Glutamatergic neuron (in vitro differentiated cells): Measurements from ENCODE around the gene LGALS3BP. TPM values are rescaled to one million over a fixed set of nuclear protein-coding genes. Genes with fewer than 3 reads are reported as not detected.

Experiments
- DNase-seq: peaks from one replicate; pipeline ENCODE4 v3.0.0; 2022
- H3K27ac Mint-ChIP-seq: one replicate; pipeline ENCODE4 v1.8.0; 2020; ENCODE audit warnings: mild to moderate bottlenecking, mixed read lengths, inconsistent platforms; ENCODE audit not compliant: unreplicated experiment
- H3K27me3 Mint-ChIP-seq: one replicate; pipeline ENCODE4 v1.8.0; 2020; ENCODE audit warnings: mild to moderate bottlenecking, moderate library complexity, mixed read lengths, inconsistent platforms; ENCODE audit not compliant: unreplicated experiment
- H3K36me3 Mint-ChIP-seq: one replicate; pipeline ENCODE4 v1.8.0; 2020; ENCODE audit warnings: mild to moderate bottlenecking, mixed read lengths, inconsistent platforms; ENCODE audit not compliant: unreplicated experiment
- H3K4me1 Mint-ChIP-seq: one replicate; pipeline ENCODE4 v1.8.0; 2020; ENCODE audit warnings: mild to moderate bottlenecking, low read depth, mixed read lengths, inconsistent platforms; ENCODE audit not compliant: unreplicated experiment
- H3K4me3 Mint-ChIP-seq: one replicate; pipeline ENCODE4 v1.8.0; 2020; ENCODE audit warnings: mild to moderate bottlenecking, mixed read lengths, inconsistent platforms; ENCODE audit not compliant: unreplicated experiment
- H3K9me3 Mint-ChIP-seq: one replicate; pipeline ENCODE4 v1.8.0; 2020; ENCODE audit warnings: mild to moderate bottlenecking, moderate library complexity, mixed read lengths, inconsistent platforms; ENCODE audit not compliant: unreplicated experiment
- CTCF ChIP-seq: fragments of 200-600 bp; sonication (generic); IDR thresholded peaks from one replicate; pipeline ENCODE4 v1.5.0; 2021; ENCODE audit not compliant: partially characterized antibody, unreplicated experiment
- total RNA-seq: library from RNA; stranded (reverse); fragmentation: NEBNext Ultra II Directional; extraction: Animal tissue kit (Norgen Biotek cat#: 25700); gene quantifications from one replicate; pipeline ENCODE4 v1.2.1, GENCODE V29; 2021; ENCODE audit not compliant: unreplicated experiment

The LGALS3BP gene
- total RNA-seq, 1 donor from 2014 or later: 30.3 TPM

GRCh38 chr17:78991906-78992532, 12.3 kb upstream of the LGALS3BP start:
- Mint-ChIP-seq H3K9me3 (peaks cover 1% of the 10 kb centered on the region), H3K36me3 (peaks cover 9% of the 10 kb centered on the region), H3K27me3 (peaks cover 3% of the 10 kb centered on the region), H3K27ac (no peak overlapping the region), H3K4me1 (peaks cover 5% of the 10 kb centered on the region), H3K4me3 (no peak overlapping the region)
- no peak for DNase-seq
- TF ChIP-seq CTCF: no peak

GRCh38 chr17:78991017-78991738, 11.5 kb upstream of the LGALS3BP start:
- Mint-ChIP-seq H3K4me1 (peaks cover 5% of the 10 kb centered on the region), H3K27ac (no peak overlapping the region), H3K4me3 (no peak overlapping the region), H3K27me3 (peaks cover 5% of the 10 kb centered on the region), H3K36me3 (peaks cover 6% of the 10 kb centered on the region), H3K9me3 (peaks cover 1% of the 10 kb centered on the region)
- no peak for DNase-seq
- no peak for TF ChIP-seq CTCF

- H3K27ac Mint-ChIP-seq: no peak overlapping the region
- H3K4me1 Mint-ChIP-seq: peaks cover 5% of the 10 kb centered on the region
- no peak for DNase-seq
- H3K4me3 Mint-ChIP-seq: no peak overlapping the region
- peaks cover 1% of the 10 kb centered on the region for H3K27me3 Mint-ChIP-seq
- H3K36me3 Mint-ChIP-seq: peaks cover 6% of the 10 kb centered on the region
- no peak for TF ChIP-seq CTCF
- peaks cover 1% of the 10 kb centered on the region for H3K9me3 Mint-ChIP-seq
Observed at GRCh38 chr17:78990349-78991016, 10.8 kb upstream of the LGALS3BP start.

GRCh38 chr17:78988152-78988551, 8.4 kb upstream of the LGALS3BP start:
- DNase-seq: no peak
- Mint-ChIP-seq H3K9me3 (peaks cover 1% of the 10 kb centered on the region), H3K4me1 (peaks cover 5% of the 10 kb centered on the region), H3K4me3 (no peak overlapping the region), H3K36me3 (peaks cover 5% of the 10 kb centered on the region), H3K27me3 (peaks cover 1% of the 10 kb centered on the region), H3K27ac (no peak overlapping the region)
- no peak for TF ChIP-seq CTCF
